ENCODE measurements around the gene TRIM33.

Gene TRIM33

GRCh38 chr1:114359791-114360190 lies 151.2 kb downstream of the TRIM33 start:
- H3K27ac ChIP-seq, result no peak overlapping the region
- H3K4me3 ChIP-seq (ENCODE audit: low read depth in 1 of 2, low read length in 1 of 2), result no peak overlapping the region
- peaks cover 27% of the 10 kb centered on the region for H3K9me3 ChIP-seq
- no peaks in the 10 kb centered on the region for H3K4me1 ChIP-seq (ENCODE audit: control insufficient read depth in 1 of 2, insufficient read depth in 1 of 2, low read depth in 1 of 2, low read length in 1 of 2)
- H3K27me3 ChIP-seq, result no peaks in the 10 kb centered on the region
- TF ChIP-seq CTCF (IDR thresholded peaks at IDR 0.05), result no peak
- no peaks in the 10 kb centered on the region for H3K36me3 ChIP-seq

- no peak overlapping the region for H3K27ac ChIP-seq
- TF ChIP-seq CTCF (IDR thresholded peaks at IDR 0.05), result no peak
- no peaks in the 10 kb centered on the region for H3K4me1 ChIP-seq (ENCODE audit: control insufficient read depth in 1 of 2, insufficient read depth in 1 of 2, low read depth in 1 of 2, low read length in 1 of 2)
- H3K27me3 ChIP-seq, result no peaks in the 10 kb centered on the region
- H3K36me3 ChIP-seq, result no peaks in the 10 kb centered on the region
- no peaks in the 10 kb centered on the region for H3K9me3 ChIP-seq
- H3K4me3 ChIP-seq (ENCODE audit: low read depth in 1 of 2, low read length in 1 of 2), result no peak overlapping the region
These were observed 155.8 kb downstream of the TRIM33 start for GRCh38 chr1:114355240-114355639.

- no peaks in the 10 kb centered on the region for H3K9me3 ChIP-seq
- no peak for TF ChIP-seq CTCF (IDR thresholded peaks at IDR 0.05)
- H3K27me3 ChIP-seq, result no peaks in the 10 kb centered on the region
- H3K4me3 ChIP-seq (ENCODE audit: low read depth in 1 of 2, low read length in 1 of 2), result no peak overlapping the region
- no peak overlapping the region for H3K27ac ChIP-seq
- no peaks in the 10 kb centered on the region for H3K36me3 ChIP-seq
- no peaks in the 10 kb centered on the region for H3K4me1 ChIP-seq (ENCODE audit: control insufficient read depth in 1 of 2, insufficient read depth in 1 of 2, low read depth in 1 of 2, low read length in 1 of 2)
These were observed 157.7 kb downstream of the TRIM33 start for GRCh38 chr1:114353262-114353661.

- no peaks in the 10 kb centered on the region for H3K4me1 ChIP-seq (ENCODE audit: control insufficient read depth in 1 of 2, insufficient read depth in 1 of 2, low read depth in 1 of 2, low read length in 1 of 2)
- H3K9me3 ChIP-seq, result no peaks in the 10 kb centered on the region
- no peak overlapping the region for H3K27ac ChIP-seq
- TF ChIP-seq CTCF (IDR thresholded peaks at IDR 0.05), result no peak
- no peaks in the 10 kb centered on the region for H3K27me3 ChIP-seq
- no peaks in the 10 kb centered on the region for H3K36me3 ChIP-seq
- no peak overlapping the region for H3K4me3 ChIP-seq (ENCODE audit: low read depth in 1 of 2, low read length in 1 of 2)
These were observed 158.2 kb downstream of the TRIM33 start for GRCh38 chr1:114352797-114353196.

- Histone ChIP-seq H3K36me3 (no peaks in the 10 kb centered on the region), H3K4me1 (ENCODE audit: control insufficient read depth in 1 of 2, insufficient read depth in 1 of 2, low read depth in 1 of 2, low read length in 1 of 2) (peaks cover 9% of the 10 kb centered on the region in 2 experiments), H3K9me3 (no peaks in the 10 kb centered on the region), H3K27ac (no peak overlapping the region), H3K4me3 (ENCODE audit: low read depth in 1 of 2, low read length in 1 of 2) (no peak overlapping the region), H3K27me3 (peaks cover 3% of the 10 kb centered on the region)
- no peak for TF ChIP-seq CTCF (IDR thresholded peaks at IDR 0.05)
These were observed 160.1 kb downstream of the TRIM33 start for GRCh38 chr1:114350731-114351445.

Data from neutrophil (primary cell).